Right lung (tissue), 5 donors: Measurements from ENCODE around the gene TMEM109. TPM values are rescaled to one million over a fixed set of nuclear protein-coding genes. Genes with fewer than 3 reads are reported as not detected.

Source experiments
- DNase-seq, 2 donors: peaks; one replicate each; pipeline ENCODE4 v3.0.0-alpha.2; 2013
- polyA plus RNA-seq, 5 donors: library from polyadenylated mRNA; unstranded; fragments of 120-200 nt; gene quantifications; one replicate each; pipeline versions ENCODE4 v1.2.1 to v1.2.3, GENCODE V29; 2013; ENCODE audit warnings: inconsistent platforms in 1 of 5, low replicate concordance in 1 of 5; ENCODE audit not compliant: insufficient read length in 5 of 5, insufficient read depth in 1 of 5

Gene TMEM109
- polyA plus RNA-seq, 5 donors, result 71.2 to 107 (median 79.9) TPM

DNA sequence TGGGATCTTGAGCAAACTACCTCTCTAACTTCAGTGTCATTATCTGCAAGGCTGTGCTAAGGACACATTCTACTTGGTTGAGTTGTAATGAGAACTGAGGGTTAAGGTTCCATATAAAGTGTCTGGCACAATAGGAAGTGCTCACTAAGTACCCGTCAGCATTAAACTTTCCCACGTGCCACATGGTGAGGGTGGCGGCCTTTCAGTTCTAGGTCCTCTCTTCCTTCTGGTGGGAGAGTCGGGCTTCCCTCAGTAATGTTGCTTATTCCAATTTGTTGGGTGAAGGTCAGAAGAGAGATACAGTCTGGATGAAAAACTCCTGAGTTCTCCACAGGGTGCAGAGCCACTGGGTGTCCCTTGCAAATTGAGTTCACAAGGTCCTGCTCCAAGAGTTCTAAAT lies 52.9 kb downstream of the TMEM109 start:
- no peak for DNase-seq

GRCh38 chr11:60968223-60968622 lies 54.3 kb downstream of the TMEM109 start:
- DNase-seq, result no peak

- no peak for DNase-seq
Measured at GRCh38 chr11:60970369-60970774, 56.4 kb downstream of the TMEM109 start.

- no peak for DNase-seq
Measured at GRCh38 chr11:60970890-60971289, 56.9 kb downstream of the TMEM109 start.

- no peak for DNase-seq
Measured at GRCh38 chr11:60971520-60971919, 57.6 kb downstream of the TMEM109 start, which contains the start of gene CD6. TSS of gene CD6 (plus strand) at chr11:60971680. CDS start at chr11:60971866, 186 bp downstream.

GRCh38 chr11:60972182-60973030 lies 58.4 kb downstream of the TMEM109 start:
- no peak for DNase-seq

Other genes starting within 250 kb of the TMEM109 start
- gene MS4A8, start 214.5 kb upstream of the TMEM109 start, polyA plus RNA-seq, result 10 to 100 TPM in 4 of 5 donors, 1 to 10 TPM in 1; 6.7 to 19.3 (median 13.2) TPM
- gene MS4A18, start 189.4 kb upstream of the TMEM109 start, polyA plus RNA-seq, result not detected
- not detected for gene MS4A15, start 157.3 kb upstream of the TMEM109 start, polyA plus RNA-seq
- under 1 TPM in 3 of 5 donors, not detected in 2; 0.06 to 0.16 (median 0.07) TPM for gene MS4A10, start 128.8 kb upstream of the TMEM109 start, polyA plus RNA-seq
- gene CCDC86, start 72.0 kb upstream of the TMEM109 start, polyA plus RNA-seq, result 10 to 100 TPM; 10.8 to 23.9 (median 14.7) TPM
- under 1 TPM; 0.14 to 0.51 (median 0.23) TPM for gene PTGDR2, start 58.2 kb upstream of the TMEM109 start, polyA plus RNA-seq
- gene ZP1, start 46.6 kb upstream of the TMEM109 start, polyA plus RNA-seq, result not detected
- 100 to 1,000 TPM in 3 of 5 donors, 10 to 100 TPM in 2; 87.6 to 126 (median 107) TPM for gene PRPF19, start 7.6 kb upstream of the TMEM109 start, polyA plus RNA-seq
- gene TMEM132A, start 10.3 kb downstream of the TMEM109 start, polyA plus RNA-seq, result 10 to 100 TPM; 30.6 to 66.6 (median 51.3) TPM
- gene SLC15A3, start 38.0 kb downstream of the TMEM109 start, polyA plus RNA-seq, result 10 to 100 TPM; 14.7 to 21.2 (median 20.6) TPM
- 1 to 10 TPM in 4 of 5 donors, under 1 TPM in 1; 0.99 to 2.1 (median 1.1) TPM for gene CD6, start 57.5 kb downstream of the TMEM109 start, polyA plus RNA-seq
- under 1 TPM; 0.14 to 0.35 (median 0.23) TPM for gene CD5, start 188.3 kb downstream of the TMEM109 start, polyA plus RNA-seq
- 10 to 100 TPM; 12.3 to 19.7 (median 15.6) TPM for gene VPS37C, start 247.3 kb downstream of the TMEM109 start, polyA plus RNA-seq